Uterus (tissue), 4 donors: ENCODE data around the gene PTPRD. TPM values are rescaled to one million over a fixed set of nuclear protein-coding genes. Genes with fewer than 3 reads are reported as not detected.
"Not testable (repeated sequence)": the region's sequence is repeated elsewhere in the genome, so short reads cannot be mapped to it uniquely, and the experiment has no call there.

Experiments
- DNase-seq, 2 donors: peaks; one replicate each; pipeline ENCODE4 v3.0.0-alpha.2; 2019 to 2020
- H3K27ac ChIP-seq, 2 donors: fragments of 200-600 bp; sonication (generic); 1 replicate in 1 of 2; 2 replicates in 1 of 2; pipeline ENCODE4 v1.5.1; 2016 to 2018
- H3K27me3 ChIP-seq, 2 donors: fragments of 200-600 bp; sonication (generic); one replicate each; pipeline ENCODE4 v1.5.1; 2018 to 2019; ENCODE audit warnings: control low read depth in 1 of 2
- H3K36me3 ChIP-seq, 2 donors: fragments of 200-600 bp; sonication (generic); one replicate each; pipeline ENCODE4 v1.5.1; 2019; ENCODE audit warnings: control low read depth in 1 of 2
- H3K4me1 ChIP-seq, 2 donors: fragments of 200-600 bp; sonication (generic); one replicate each; pipeline ENCODE4 v1.5.1; 2018 to 2019; ENCODE audit warnings: control low read depth in 1 of 2
- H3K4me3 ChIP-seq, 2 donors: fragments of 200-600 bp; sonication (generic); 1 replicate in 1 of 2; 2 replicates in 1 of 2; pipeline ENCODE4 v1.5.1; 2018 to 2019; ENCODE audit warnings: mild to moderate bottlenecking in 1 of 2
- H3K9me3 ChIP-seq, 2 donors: fragments of 200-600 bp; sonication (generic); one replicate each; pipeline ENCODE4 v1.5.1; 2019; ENCODE audit warnings: control low read depth in 1 of 2
- CTCF ChIP-seq, 4 experiments: fragments of 200-600 bp in 2 of 4; fragments of 450-650 bp in 2 of 4; sonication (generic) in 2 of 4; IDR thresholded peaks; one replicate each; pipeline ENCODE4 v1.5.1; 2016 to 2019; ENCODE audit warnings: antibody characterized with exemption in 4 of 4, mild to moderate bottlenecking in 2 of 4, moderate library complexity in 1 of 4
- POLR2A ChIP-seq, 2 donors: fragments of 450-650 bp; IDR thresholded peaks; one replicate each; pipeline ENCODE4 v1.6.1; 2016; ENCODE audit warnings: antibody characterized with exemption in 2 of 2, mild to moderate bottlenecking in 1 of 2, moderate library complexity in 1 of 2
- intact Hi-C: fragments of 100-400 bp; cut with DNase I; formaldehyde crosslinking; loops from one replicate; pipeline ENCODE4 v1.15.1; 2023; ENCODE audit warnings: low total_unique reads
- total RNA-seq, 4 donors: library from RNA; depleted of rRNA in 3 of 4; stranded (reverse); fragments of >200 nt in 3 of 4; gene quantifications; one replicate each; pipeline versions ENCODE4 v1.1.0 to v1.2.4, GENCODE V29; 2014 to 2023
- donor health status: DM: yes; HTN: yes; CAD: no.

PTPRD gene
- total RNA-seq, 4 donors from 2014 or later, result 1.2 to 136 (median 26.4) TPM

- Histone ChIP-seq H3K27me3 (no peaks in the 10 kb centered on the region), H3K4me1 (no peaks in the 10 kb centered on the region), H3K9me3 (no peaks in the 10 kb centered on the region), H3K4me3 (no peak overlapping the region), H3K27ac (no peak overlapping the region), H3K36me3 (no peaks in the 10 kb centered on the region)
- TF ChIP-seq CTCF (IDR thresholded peaks at IDR 0.05) (no peak), POLR2A (IDR thresholded peaks at IDR 0.05) (no peak)
- intact Hi-C loops, result no loop called here
- no peak for DNase-seq
Measured at GRCh38 chr9:9341203-9341602, 1271.6 kb downstream of the PTPRD start.

- Histone ChIP-seq H3K4me3 (no peak overlapping the region), H3K27ac (no peak overlapping the region), H3K36me3 (no peaks in the 10 kb centered on the region), H3K9me3 (no peaks in the 10 kb centered on the region), H3K27me3 (no peaks in the 10 kb centered on the region), H3K4me1 (no peaks in the 10 kb centered on the region)
- DNase-seq, result no peak
- no peak for TF ChIP-seq POLR2A (IDR thresholded peaks at IDR 0.05)
- no peak for TF ChIP-seq CTCF (IDR thresholded peaks at IDR 0.05)
- intact Hi-C loops, result no loop called here
Measured at GRCh38 chr9:9337129-9337528, 1275.7 kb downstream of the PTPRD start.

- H3K36me3 ChIP-seq, result no peaks in the 10 kb centered on the region
- TF ChIP-seq CTCF (IDR thresholded peaks at IDR 0.05) (no peak), POLR2A (IDR thresholded peaks at IDR 0.05) (no peak)
- no peak overlapping the region for H3K27ac ChIP-seq
- intact Hi-C loops, result no loop called here
- H3K4me1 ChIP-seq, result no peaks in the 10 kb centered on the region
- no peak for DNase-seq
- no peaks in the 10 kb centered on the region for H3K27me3 ChIP-seq
- no peak overlapping the region for H3K4me3 ChIP-seq
- H3K9me3 ChIP-seq, result no peaks in the 10 kb centered on the region
Measured at GRCh38 chr9:9326749-9327148, 1286.1 kb downstream of the PTPRD start.

GRCh38 chr9:9319007-9319406 lies 1293.8 kb downstream of the PTPRD start:
- intact Hi-C loops, result no loop called here

GRCh38 chr9:9310743-9311142 lies 1302.1 kb downstream of the PTPRD start:
- H3K4me3 ChIP-seq, H3K4me1 ChIP-seq, DNase-seq, H3K36me3 ChIP-seq, H3K27me3 ChIP-seq, H3K9me3 ChIP-seq, H3K27ac ChIP-seq, intact Hi-C loops: not testable (repeated sequence)

More at GRCh38 chr9:9319007-9319406, 1293.8 kb downstream of the PTPRD start:
- H3K27me3 ChIP-seq, result no peaks in the 10 kb centered on the region
- H3K36me3 ChIP-seq, result no peaks in the 10 kb centered on the region
- H3K27ac ChIP-seq, result no peak overlapping the region
- H3K4me3 ChIP-seq, result no peak overlapping the region
- H3K4me1 ChIP-seq, result no peaks in the 10 kb centered on the region
- DNase-seq, result no peak
- TF ChIP-seq CTCF (IDR thresholded peaks at IDR 0.05) (no peak), POLR2A (IDR thresholded peaks at IDR 0.05) (no peak)
- no peaks in the 10 kb centered on the region for H3K9me3 ChIP-seq

GRCh38 chr9:9305600-9305999 lies 1307.2 kb downstream of the PTPRD start:
- intact Hi-C loops, result no loop called here
- H3K4me1 ChIP-seq, result no peaks in the 10 kb centered on the region
- no peaks in the 10 kb centered on the region for H3K36me3 ChIP-seq
- H3K27me3 ChIP-seq, result no peaks in the 10 kb centered on the region
- no peaks in the 10 kb centered on the region for H3K9me3 ChIP-seq
- H3K27ac ChIP-seq, result no peak overlapping the region
- H3K4me3 ChIP-seq, result no peak overlapping the region
- TF ChIP-seq POLR2A (IDR thresholded peaks at IDR 0.05) (no peak), CTCF (IDR thresholded peaks at IDR 0.05) (no peak)
- DNase-seq, result no peak
